ENCODE data around the gene ASB3. TPM values are rescaled to one million over a fixed set of nuclear protein-coding genes. Genes with fewer than 3 reads are reported as not detected.

ASB3 gene
- total and polyA plus RNA-seq, 9 of the 15 experiments (the other 6 are each of a cell fraction or from before 2014, with no cell fraction given) = 13.6 to 35.3 (median 18.7) TPM

GRCh38 chr2:53767405-53768241 is 19.1 kb downstream of the ASB3 start, which contains the start of gene CHAC2 (continued):
- TF ChIP-seq KAT2B (IDR thresholded peaks at IDR 0.05; ENCODE audit: low read depth, low read length) = no peak
- TF ChIP-seq RFX1 (IDR thresholded peaks at IDR 0.05) = no peak
- TF ChIP-seq NUFIP1 (IDR thresholded peaks at IDR 0.05; ENCODE audit: partially characterized antibody) = no peak
- no peak for TF ChIP-seq TRIM28 (IDR thresholded peaks at IDR 0.05)
- TF ChIP-seq FOXA3 (CRISPR knock-in tag; conservative IDR thresholded peaks at IDR 0.05 in 1 of 2, IDR thresholded peaks at IDR 0.05 in 1 of 2) = 0 out of 4 replicates have a peak, but pooled peaks of 1 of the 2 experiments have one; percentile 19
- no peak for TF ChIP-seq ZNF277 (CRISPR knock-in tag; IDR thresholded peaks at IDR 0.05; ENCODE audit: borderline replicate concordance)
- TF ChIP-seq ARNT (IDR thresholded peaks at IDR 0.05) = 0 out of 4 replicates have a peak, but pooled peaks have one; percentile 41 to 45
- TF ChIP-seq NFYB (IDR thresholded peaks at IDR 0.05; ENCODE audit: extremely low read depth, insufficient read length) = no peak
- TF ChIP-seq PHF20 (IDR thresholded peaks at IDR 0.05; ENCODE audit: partially characterized antibody) = no peak
- TF ChIP-seq ZNF134 (CRISPR knock-in tag; conservative IDR thresholded peaks at IDR 0.05) = no peak
- no peak for TF ChIP-seq RBM39 (optimal IDR thresholded peaks at IDR 0.05; ENCODE audit: low read depth, low read length)
- no peak for TF ChIP-seq SIRT6 (IDR thresholded peaks at IDR 0.05; ENCODE audit: low read depth, low read length)
- TF ChIP-seq ZBTB9 (CRISPR knock-in tag; IDR thresholded peaks at IDR 0.05) = 0 out of 2 replicates have a peak, but pooled peaks have one; percentile 14
- TF ChIP-seq HNRNPLL (IDR thresholded peaks at IDR 0.05; ENCODE audit: low read depth, low read length, poor library complexity, severe bottlenecking) = peak; percentile 38
- no peak for TF ChIP-seq ZFPM2 (CRISPR knock-in tag; IDR thresholded peaks at IDR 0.05)
- TF ChIP-seq FOSL1 (tag; conservative IDR thresholded peaks at IDR 0.05) = no peak
- no peak for TF ChIP-seq ZNF217 (CRISPR knock-in tag; IDR thresholded peaks at IDR 0.05)
- no peak for TF ChIP-seq NFRKB (IDR thresholded peaks at IDR 0.05; ENCODE audit: low read depth)
- peak; percentile 34 for TF ChIP-seq EGR1 (conservative IDR thresholded peaks at IDR 0.05)
- no peak for TF ChIP-seq BHLHE40 (IDR thresholded peaks at IDR 0.05; ENCODE audit: low read length)
- TF ChIP-seq RHOXF2B (CRISPR knock-in tag; conservative IDR thresholded peaks at IDR 0.05) = no peak
- no peak for TF ChIP-seq GTF2A2 (tag; IDR thresholded peaks at IDR 0.05)
- TF ChIP-seq DEAF1 (CRISPR knock-in tag; IDR thresholded peaks at IDR 0.05) = no peak
